ENCODE data around the gene CHCHD3.

The CHCHD3 gene

GRCh38 chr7:133081599-133082389, at the start of gene CHCHD3:
Gene CHCHD3, minus strand, starts transcription at chr7:133082090. Its CDS starts 153 bp downstream, at chr7:133081937.
- in situ Hi-C loops (cut with MboI; ENCODE audit: low pct_unique_long_range_greater_than_20kb, low sequenced_read_pairs, unreplicated experiment) = no loop called here
- DNase-seq (ENCODE audit: low spot score) = peak; percentile 94
- TF ChIP-seq CTCF (IDR thresholded peaks at IDR 0.05; ENCODE audit: extremely low read depth, insufficient read depth, missing control alignments) = no peak

GRCh38 chr7:133130166-133130565, 48.3 kb upstream of the CHCHD3 start:
- no peak for TF ChIP-seq CTCF (IDR thresholded peaks at IDR 0.05; ENCODE audit: extremely low read depth, insufficient read depth, missing control alignments)
- DNase-seq (ENCODE audit: low spot score) = no peak
- in situ Hi-C loops (cut with MboI; ENCODE audit: low pct_unique_long_range_greater_than_20kb, low sequenced_read_pairs, unreplicated experiment) = no loop called here

DNA sequence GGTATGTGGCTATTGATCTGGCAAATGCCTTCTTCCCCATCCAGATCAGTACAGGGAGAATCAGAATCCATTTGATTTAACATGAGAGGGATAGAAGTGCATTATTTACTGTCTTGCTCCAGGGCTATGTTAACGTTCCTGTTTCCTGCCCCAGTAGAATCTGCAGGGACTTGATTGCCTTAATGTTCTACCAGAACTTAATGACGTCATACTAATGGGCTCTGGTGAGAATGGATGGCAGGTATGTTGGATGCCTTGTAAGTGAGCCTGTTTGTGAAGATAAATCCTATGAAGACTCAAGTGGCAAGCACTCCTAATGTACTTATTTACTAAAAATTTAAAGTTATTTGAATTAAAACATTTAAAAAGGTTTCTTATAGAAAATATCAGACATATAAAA, 44.5 kb upstream of the CHCHD3 start:
- no peak for DNase-seq (ENCODE audit: low spot score)
- in situ Hi-C loops (cut with MboI; ENCODE audit: low pct_unique_long_range_greater_than_20kb, low sequenced_read_pairs, unreplicated experiment) = no loop called here
- TF ChIP-seq CTCF (IDR thresholded peaks at IDR 0.05; ENCODE audit: extremely low read depth, insufficient read depth, missing control alignments) = no peak

DNA sequence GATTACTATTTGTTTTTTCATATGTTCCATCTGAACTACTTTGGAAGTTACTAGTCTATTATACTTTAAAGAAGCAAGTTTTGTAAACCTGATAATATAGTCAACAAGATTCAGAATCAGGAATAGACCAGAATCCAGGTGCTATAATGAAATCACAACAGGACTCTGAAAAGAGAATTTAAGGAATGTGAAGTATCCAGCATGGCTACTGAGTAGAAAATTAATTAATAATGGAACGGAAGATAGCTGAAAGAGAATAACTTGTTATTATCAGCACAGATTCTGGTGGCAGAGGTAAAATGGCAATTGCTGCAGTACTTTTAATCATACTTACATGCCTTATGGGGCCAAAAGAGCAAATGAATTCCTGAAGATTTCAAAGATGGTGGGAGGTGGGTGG, 43.1 kb upstream of the CHCHD3 start:
- TF ChIP-seq CTCF (IDR thresholded peaks at IDR 0.05; ENCODE audit: extremely low read depth, insufficient read depth, missing control alignments) = no peak
- DNase-seq (ENCODE audit: low spot score) = no peak
- in situ Hi-C loops (cut with MboI; ENCODE audit: low pct_unique_long_range_greater_than_20kb, low sequenced_read_pairs, unreplicated experiment) = no loop called here

DNA sequence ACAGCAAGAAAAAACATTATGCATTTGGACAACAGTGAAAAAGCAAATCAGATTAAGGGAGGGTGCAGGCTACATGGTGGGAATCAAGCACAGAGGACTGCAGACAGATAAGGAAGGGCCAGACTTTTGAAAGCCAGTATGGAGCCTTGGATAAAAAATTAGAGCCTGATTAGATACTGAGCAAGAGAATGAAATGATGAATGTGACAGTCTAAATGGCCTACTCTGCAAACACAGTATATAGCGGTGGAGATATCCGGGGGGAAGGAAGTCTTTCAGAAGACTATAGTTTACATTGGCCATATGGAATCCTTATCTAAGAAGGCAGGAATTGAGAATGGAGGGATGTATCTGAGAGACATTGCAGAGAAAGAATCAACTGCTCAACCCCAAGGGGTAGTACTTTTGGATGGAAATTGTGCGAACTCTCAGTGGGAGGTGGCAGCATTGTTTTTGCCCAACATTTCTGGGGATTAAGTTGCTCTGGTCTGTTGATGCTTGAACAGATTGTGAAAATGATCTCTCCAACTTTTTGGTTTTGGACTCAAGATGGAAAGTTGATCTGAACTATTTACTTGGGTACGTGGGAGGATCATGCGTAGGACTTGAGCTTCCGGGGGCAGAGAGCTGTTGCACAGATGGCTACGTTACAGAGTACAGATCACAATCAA, 39.4 kb upstream of the CHCHD3 start:
- DNase-seq (ENCODE audit: low spot score) = no peak
- TF ChIP-seq CTCF (IDR thresholded peaks at IDR 0.05; ENCODE audit: extremely low read depth, insufficient read depth, missing control alignments) = no peak
- in situ Hi-C loops (cut with MboI; ENCODE audit: low pct_unique_long_range_greater_than_20kb, low sequenced_read_pairs, unreplicated experiment) = no loop called here

- no peak for TF ChIP-seq CTCF (IDR thresholded peaks at IDR 0.05; ENCODE audit: extremely low read depth, insufficient read depth, missing control alignments)
- in situ Hi-C loops (cut with MboI; ENCODE audit: low pct_unique_long_range_greater_than_20kb, low sequenced_read_pairs, unreplicated experiment) = no loop called here
Observed at GRCh38 chr7:133119067-133119466, 37.2 kb upstream of the CHCHD3 start.

More at GRCh38 chr7:133119067-133119466, 37.2 kb upstream of the CHCHD3 start:
- no peak for DNase-seq (ENCODE audit: low spot score)

Data from GM13977 (cell line).